GM23248 (cell line): ENCODE data around the gene SLC10A6.

Experiments
- EZH2 ChIP-seq: fragments of 200-600 bp; sonication (generic); IDR thresholded peaks from 2 replicates; pipeline ENCODE4 v1.6.1; 2018; ENCODE audit warnings: antibody characterized with exemption, mild to moderate bottlenecking; ENCODE audit not compliant: insufficient read depth, poor library complexity, severe bottlenecking
- EZH2phosphoT487 ChIP-seq: fragments of 200-600 bp; sonication (generic); IDR thresholded peaks from 2 replicates; pipeline ENCODE4 v1.6.1; 2018; ENCODE audit warnings: antibody characterized with exemption, moderate library complexity, mild to moderate bottlenecking, low read depth; ENCODE audit not compliant: insufficient read depth

- no peak for TF ChIP-seq EZH2phosphoT487
- no peak for TF ChIP-seq EZH2
Observed at GRCh38 chr4:86891762-86892635, 42.8 kb upstream of the SLC10A6 start, which contains the start of gene C4orf36.
